Progenitor cell of endocrine pancreas (in vitro differentiated cells): ENCODE results near the gene TNFRSF25. TPM values are rescaled to one million over a fixed set of nuclear protein-coding genes. Genes with fewer than 3 reads are reported as not detected.
"Not testable (repeated sequence)": the region's sequence is repeated elsewhere in the genome, so short reads cannot be mapped to it uniquely, and the experiment has no call there.

ENCODE experiments used
- DNase-seq: peaks from one replicate; pipeline ENCODE4 v3.0.0; 2021; ENCODE audit warnings: low spot score; ENCODE audit not compliant: unreplicated experiment
- H3K27ac Mint-ChIP-seq: 2 replicates; pipeline ENCODE4 v1.8.0; 2021; ENCODE audit warnings: mild to moderate bottlenecking, moderate library complexity, mixed read lengths
- H3K27me3 Mint-ChIP-seq: 2 replicates; pipeline ENCODE4 v1.8.0; 2021; ENCODE audit warnings: mixed read lengths
- H3K36me3 Mint-ChIP-seq: 2 replicates; pipeline ENCODE4 v1.8.0; 2022; ENCODE audit warnings: mixed read lengths; ENCODE audit not compliant: insufficient read depth
- H3K4me1 Mint-ChIP-seq: 2 replicates; pipeline ENCODE4 v1.8.0; 2021; ENCODE audit warnings: low read depth, mixed read lengths
- H3K4me3 Mint-ChIP-seq: 2 replicates; pipeline ENCODE4 v1.8.0; 2021; ENCODE audit warnings: low read depth, mild to moderate bottlenecking, moderate library complexity, mixed read lengths
- H3K9me3 Mint-ChIP-seq: 2 replicates; pipeline ENCODE4 v1.8.0; 2021; ENCODE audit warnings: low read depth, mixed read lengths
- CTCF ChIP-seq: fragments of 200-600 bp; sonication (generic); IDR thresholded peaks from one replicate; pipeline ENCODE4 v1.5.0; 2021; ENCODE audit warnings: antibody characterized with exemption, mild to moderate bottlenecking; ENCODE audit not compliant: unreplicated experiment
- total RNA-seq: library from RNA; stranded (reverse); gene quantifications from 2 replicates; pipeline ENCODE4 v1.2.1, GENCODE V29; 2021

The TNFRSF25 gene
- total RNA-seq, 1 donor from 2014 or later: 68.9 TPM

GRCh38 chr1:6454856-6455751 is 10.9 kb downstream of the TNFRSF25 start:
- Mint-ChIP-seq H3K27me3 (peaks cover 6% of the 10 kb centered on the region), H3K9me3 (no peaks in the 10 kb centered on the region), H3K4me3 (no peak overlapping the region), H3K36me3 (peaks cover 17% of the 10 kb centered on the region), H3K27ac (no peak overlapping the region), H3K4me1 (peaks cover 7% of the 10 kb centered on the region)
- DNase-seq: no peak
- TF ChIP-seq CTCF: no peak

GRCh38 chr1:6453895-6454855 is 11.8 kb downstream of the TNFRSF25 start:
- not testable (repeated sequence) for H3K4me3 Mint-ChIP-seq, H3K27ac Mint-ChIP-seq, DNase-seq, H3K9me3 Mint-ChIP-seq
- H3K4me1 Mint-ChIP-seq: peaks cover 14% of the 10 kb centered on the region
- H3K27me3 Mint-ChIP-seq: peaks cover 10% of the 10 kb centered on the region
- peaks cover 15% of the 10 kb centered on the region for H3K36me3 Mint-ChIP-seq

GRCh38 chr1:6450943-6451373 is 15.0 kb downstream of the TNFRSF25 start:
- Mint-ChIP-seq H3K9me3 (no peaks in the 10 kb centered on the region), H3K4me1 (peaks cover 19% of the 10 kb centered on the region), H3K4me3 (peak overlapping the region; percentile 54), H3K36me3 (peaks cover 8% of the 10 kb centered on the region), H3K27ac (peak overlapping the region; percentile 45), H3K27me3 (peaks cover 10% of the 10 kb centered on the region)
- no peak for TF ChIP-seq CTCF
- no peak for DNase-seq

- not testable (repeated sequence) for H3K36me3 Mint-ChIP-seq, H3K9me3 Mint-ChIP-seq, H3K27ac Mint-ChIP-seq, DNase-seq
- Mint-ChIP-seq H3K27me3 (peaks cover 10% of the 10 kb centered on the region), H3K4me1 (peaks cover 19% of the 10 kb centered on the region), H3K4me3 (peak overlapping the region; percentile 54)
Measured at GRCh38 chr1:6450486-6450885, 15.5 kb downstream of the TNFRSF25 start.

- Mint-ChIP-seq H3K4me1 (peaks cover 21% of the 10 kb centered on the region), H3K36me3 (peaks cover 6% of the 10 kb centered on the region), H3K27me3 (peaks cover 11% of the 10 kb centered on the region), H3K9me3 (no peaks in the 10 kb centered on the region), H3K4me3 (no peak overlapping the region), H3K27ac (no peak overlapping the region)
- no peak for TF ChIP-seq CTCF
- no peak for DNase-seq
Measured at GRCh38 chr1:6450005-6450450, 15.9 kb downstream of the TNFRSF25 start.
